ENCODE data around the gene SFTPD.

- TF ChIP-seq CTCF (conservative IDR thresholded peaks at IDR 0.05 in 1 of 2, IDR thresholded peaks at IDR 0.05 in 1 of 2; ENCODE audit: extremely low read depth in 1 of 2, insufficient read depth in 1 of 2, low read depth in 1 of 2, low read length in 2 of 2) (no peak), EZH2 (IDR thresholded peaks at IDR 0.05; ENCODE audit: borderline replicate concordance, low read length) (no peak)
Observed at GRCh38 chr10:79941585-79942210, 7.2 kb downstream of the SFTPD start.

Data from mammary epithelial cell (primary cell).